GM12878 (cell line): ENCODE results near the gene SPATA20.

Experiments
- CHD1 ChIP-seq: IDR thresholded peaks from 2 replicates; pipeline ENCODE4 v1.6.1; 2012; ENCODE audit warnings: low read depth, low read length, improper control_type of control experiment
- CTCF ChIP-seq, 3 experiments: IDR thresholded peaks in 2 of 3; conservative IDR thresholded peaks in 1 of 3; 2 replicates each; pipeline ENCODE4 v1.5.1; 2011; ENCODE audit warnings: low read depth in 3 of 3, low read length in 3 of 3, mild to moderate bottlenecking in 3 of 3, control low read depth in 2 of 3, moderate library complexity in 2 of 3, inconsistent platforms in 1 of 3, mixed read lengths in 1 of 3; ENCODE audit not compliant: control insufficient read depth in 2 of 3, insufficient read depth in 1 of 3; ENCODE audit errors: extremely low read depth in 1 of 3
- ETV6 ChIP-seq, 2 experiments: fragments of 450-650 bp in 1 of 2; IDR thresholded peaks in 1 of 2; conservative IDR thresholded peaks in 1 of 2; 2 replicates each; pipeline ENCODE4 v1.6.1; 2014; ENCODE audit warnings: antibody characterized with exemption in 1 of 2, borderline replicate concordance in 1 of 2, low read depth in 1 of 2, mild to moderate bottlenecking in 1 of 2, moderate library complexity in 1 of 2
- EZH2 ChIP-seq: IDR thresholded peaks from 2 replicates; pipeline ENCODE4 v1.6.1; 2012; ENCODE audit warnings: low read depth, mild to moderate bottlenecking, control low read depth, inconsistent platforms, low read length, borderline replicate concordance; ENCODE audit not compliant: control insufficient read depth
- JUNB ChIP-seq: IDR thresholded peaks from 2 replicates; pipeline ENCODE4 v1.6.1; 2016; ENCODE audit warnings: antibody characterized with exemption, mild to moderate bottlenecking
- MYC ChIP-seq: IDR thresholded peaks from 2 replicates; pipeline ENCODE4 v1.6.1; 2011; ENCODE audit warnings: mild to moderate bottlenecking, low read length, moderate library complexity, inconsistent platforms; ENCODE audit not compliant: insufficient read depth, insufficient replicate concordance, insufficient read length, severe bottlenecking
- NFIC ChIP-seq: IDR thresholded peaks from 2 replicates; pipeline ENCODE4 v1.6.1; 2012; ENCODE audit warnings: low read depth, mild to moderate bottlenecking, inconsistent platforms, low read length, moderate library complexity
- NR2C2 ChIP-seq: IDR thresholded peaks from 2 replicates; pipeline ENCODE4 v1.6.1; 2011; ENCODE audit warnings: borderline replicate concordance, low read depth; ENCODE audit not compliant: control insufficient read depth, insufficient read length
- POLR2A ChIP-seq: IDR thresholded peaks from 2 replicates; pipeline ENCODE4 v1.6.1; 2011; ENCODE audit warnings: low read depth, mild to moderate bottlenecking, low read length
- POLR2AphosphoS5 ChIP-seq: IDR thresholded peaks from 2 replicates; pipeline ENCODE4 v1.6.1; 2011; ENCODE audit warnings: mild to moderate bottlenecking, low read length, inconsistent platforms
- STAT1 ChIP-seq: fragments of 450-650 bp; conservative IDR thresholded peaks from 2 replicates; pipeline ENCODE4 v1.6.1; 2014; ENCODE audit warnings: antibody characterized with exemption, mild to moderate bottlenecking
- TF ChIP-seq, protein P1 (sequence below): IDR thresholded peaks from 2 replicates; pipeline ENCODE4 v1.6.1; 2012; ENCODE audit warnings: low read depth, low read length, improper control_type of control experiment
- TF ChIP-seq, protein P2 (sequence below): IDR thresholded peaks from 2 replicates; pipeline ENCODE4 v1.6.1; 2011; ENCODE audit warnings: borderline replicate concordance, low read depth, mild to moderate bottlenecking, moderate library complexity, low read length; ENCODE audit not compliant: insufficient read depth, poor library complexity, severe bottlenecking

GRCh38 chr17:50604513-50604912 is 57.5 kb downstream of the SPATA20 start:
- TF ChIP-seq NFIC (no peak), POLR2AphosphoS5 (no peak), CTCF (IDR thresholded peaks at IDR 0.05 in 2 of 3, conservative IDR thresholded peaks at IDR 0.05 in 1 of 3; ENCODE audit: control insufficient read depth in 2 of 3, extremely low read depth in 1 of 3, insufficient read depth in 1 of 3, low read depth in 3 of 3, low read length in 3 of 3) (no peak), ETV6 (conservative IDR thresholded peaks at IDR 0.05 in 1 of 2, IDR thresholded peaks at IDR 0.05 in 1 of 2; ENCODE audit: borderline replicate concordance in 1 of 2, low read depth in 1 of 2) (no peak), NR2C2 (no peak), POLR2A (no peak), JUNB (no peak), CHD1 (no peak), EZH2 (no peak), MYC (no peak), STAT1 (no peak)
- TF ChIP-seq, protein P1, sequence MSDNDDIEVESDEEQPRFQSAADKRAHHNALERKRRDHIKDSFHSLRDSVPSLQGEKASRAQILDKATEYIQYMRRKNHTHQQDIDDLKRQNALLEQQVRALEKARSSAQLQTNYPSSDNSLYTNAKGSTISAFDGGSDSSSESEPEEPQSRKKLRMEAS, result no peak
- TF ChIP-seq, protein P2, sequence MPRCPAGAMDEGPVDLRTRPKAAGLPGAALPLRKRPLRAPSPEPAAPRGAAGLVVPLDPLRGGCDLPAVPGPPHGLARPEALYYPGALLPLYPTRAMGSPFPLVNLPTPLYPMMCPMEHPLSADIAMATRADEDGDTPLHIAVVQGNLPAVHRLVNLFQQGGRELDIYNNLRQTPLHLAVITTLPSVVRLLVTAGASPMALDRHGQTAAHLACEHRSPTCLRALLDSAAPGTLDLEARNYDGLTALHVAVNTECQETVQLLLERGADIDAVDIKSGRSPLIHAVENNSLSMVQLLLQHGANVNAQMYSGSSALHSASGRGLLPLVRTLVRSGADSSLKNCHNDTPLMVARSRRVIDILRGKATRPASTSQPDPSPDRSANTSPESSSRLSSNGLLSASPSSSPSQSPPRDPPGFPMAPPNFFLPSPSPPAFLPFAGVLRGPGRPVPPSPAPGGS, result no peak
